Neural progenitor cell (in vitro differentiated cells): ENCODE results near the gene COL23A1. TPM values are rescaled to one million over a fixed set of nuclear protein-coding genes. Genes with fewer than 3 reads are reported as not detected.

Source experiments
- DNase-seq: peaks from one replicate; pipeline ENCODE4 v3.0.0-alpha.2; 2016; ENCODE audit warnings: low spot score
- H2AFZ ChIP-seq: fragments of 200-600 bp; sonication (generic); replicated peaks from 2 replicates; pipeline ENCODE4 v1.6.1; 2016; ENCODE audit warnings: antibody characterized with exemption
- H3F3A ChIP-seq: fragments of 200-600 bp; sonication (generic); 2 replicates; pipeline ENCODE4 v1.6.1; 2016; ENCODE audit warnings: antibody characterized with exemption, low read depth
- H3K27ac ChIP-seq: fragments of 200-600 bp; sonication (generic); 2 replicates; pipeline ENCODE4 v1.5.1; 2016; ENCODE audit warnings: mild to moderate bottlenecking
- H3K27me3 ChIP-seq: fragments of 200-600 bp; sonication (generic); 2 replicates; pipeline ENCODE4 v1.6.1; 2016; ENCODE audit warnings: mild to moderate bottlenecking, moderate library complexity
- H3K36me3 ChIP-seq: fragments of 200-600 bp; sonication (generic); 2 replicates; pipeline ENCODE4 v1.5.1; 2016
- H3K4me1 ChIP-seq: fragments of 200-600 bp; sonication (generic); 2 replicates; pipeline ENCODE4 v1.6.1; 2016; ENCODE audit warnings: mixed run types
- H3K4me2 ChIP-seq: fragments of 200-600 bp; sonication (generic); 2 replicates; pipeline ENCODE4 v1.6.1; 2016
- H3K4me3 ChIP-seq: fragments of 200-600 bp; sonication (generic); 2 replicates; pipeline ENCODE4 v1.5.1; 2016
- H3K79me2 ChIP-seq: fragments of 200-600 bp; sonication (generic); 2 replicates; pipeline ENCODE4 v1.6.1; 2016; ENCODE audit warnings: low read depth
- H3K9ac ChIP-seq: fragments of 200-600 bp; sonication (generic); 2 replicates; pipeline ENCODE4 v1.6.1; 2016
- H3K9me3 ChIP-seq: fragments of 200-600 bp; sonication (generic); 2 replicates; pipeline ENCODE4 v1.5.1; 2016; ENCODE audit warnings: low read depth
- H4K20me1 ChIP-seq: fragments of 200-600 bp; sonication (generic); 2 replicates; pipeline ENCODE4 v1.6.1; 2016; ENCODE audit warnings: low read depth
- H3K27ac Mint-ChIP-seq: 3 replicates; pipeline ENCODE4 v1.8.0; 2021; ENCODE audit warnings: mixed read lengths
- H3K27me3 Mint-ChIP-seq: 2 replicates; pipeline ENCODE4 v1.8.0; 2022; ENCODE audit warnings: low read depth, mild to moderate bottlenecking, inconsistent platforms, moderate library complexity, mixed read lengths; ENCODE audit not compliant: insufficient read depth
- H3K36me3 Mint-ChIP-seq: 3 replicates; pipeline ENCODE4 v1.8.0; 2021; ENCODE audit warnings: mixed read lengths
- H3K4me1 Mint-ChIP-seq: 3 replicates; pipeline ENCODE4 v1.8.0; 2021; ENCODE audit warnings: mixed read lengths
- H3K4me3 Mint-ChIP-seq: 3 replicates; pipeline ENCODE4 v1.8.0; 2021; ENCODE audit warnings: mild to moderate bottlenecking, moderate library complexity, mixed read lengths
- H3K9me3 Mint-ChIP-seq: 3 replicates; pipeline ENCODE4 v1.8.0; 2020; ENCODE audit warnings: mixed read lengths
- CTCF ChIP-seq: fragments of 200-600 bp; sonication (generic); IDR thresholded peaks from 2 replicates; pipeline ENCODE4 v1.5.1; 2017; ENCODE audit warnings: antibody characterized with exemption, mild to moderate bottlenecking
- EZH2 ChIP-seq: fragments of 200-600 bp; sonication (generic); IDR thresholded peaks from 2 replicates; pipeline ENCODE4 v1.6.1; 2017; ENCODE audit warnings: antibody characterized with exemption, mild to moderate bottlenecking, moderate library complexity
- EZH2phosphoT487 ChIP-seq: fragments of 200-600 bp; sonication (generic); IDR thresholded peaks from 2 replicates; pipeline ENCODE4 v1.6.1; 2017; ENCODE audit warnings: antibody characterized with exemption
- total RNA-seq: library from RNA; depleted of rRNA; stranded (reverse); fragments of >200 nt; gene quantifications from 2 replicates; pipeline ENCODE4 v1.2.3, GENCODE V29; 2015; ENCODE audit warnings: low replicate concordance

COL23A1 gene
- total RNA-seq, 1 donor from 2014 or later = not detected

- no peak overlapping the region for H3K4me3 ChIP-seq
- TF ChIP-seq CTCF (no peak), EZH2phosphoT487 (no peak), EZH2 (no peak)
- no peaks in the 10 kb centered on the region for H3K79me2 ChIP-seq
- H3F3A ChIP-seq = no peaks in the 10 kb centered on the region
- H3K4me1 Mint-ChIP-seq = peaks cover 3% of the 10 kb centered on the region
- no peak overlapping the region for H3K4me2 ChIP-seq
- no peak overlapping the region for H3K9ac ChIP-seq
- H3K4me3 Mint-ChIP-seq = no peak overlapping the region
- H3K36me3 Mint-ChIP-seq = no peaks in the 10 kb centered on the region
- no peaks in the 10 kb centered on the region for H3K4me1 ChIP-seq
- no peaks in the 10 kb centered on the region for H4K20me1 ChIP-seq
- H2AFZ ChIP-seq = no peak overlapping the region
- H3K27ac ChIP-seq = no peak overlapping the region
- no peaks in the 10 kb centered on the region for H3K9me3 ChIP-seq
- peaks cover 12% of the 10 kb centered on the region for H3K27me3 Mint-ChIP-seq
- no peaks in the 10 kb centered on the region for H3K36me3 ChIP-seq
- no peaks in the 10 kb centered on the region for H3K27me3 ChIP-seq
- peak overlapping the region; percentile 64 for H3K27ac Mint-ChIP-seq
- no peaks in the 10 kb centered on the region for H3K9me3 Mint-ChIP-seq
- no peak for DNase-seq
These were observed 328.3 kb downstream of the COL23A1 start for GRCh38 chr5:178261666-178262600.

GRCh38 chr5:178259623-178260536 is 330.3 kb downstream of the COL23A1 start:
- Mint-ChIP-seq H3K36me3 (no peaks in the 10 kb centered on the region), H3K9me3 (no peaks in the 10 kb centered on the region), H3K4me1 (peaks cover 9% of the 10 kb centered on the region), H3K27ac (no peak overlapping the region), H3K27me3 (peaks cover 9% of the 10 kb centered on the region), H3K4me3 (no peak overlapping the region)
- Histone ChIP-seq H3K36me3 (no peaks in the 10 kb centered on the region), H3K4me2 (no peak overlapping the region), H3K4me1 (peaks cover 10% of the 10 kb centered on the region), H3K79me2 (no peaks in the 10 kb centered on the region), H3K27me3 (no peaks in the 10 kb centered on the region), H3K9me3 (no peaks in the 10 kb centered on the region), H4K20me1 (no peaks in the 10 kb centered on the region), H2AFZ (no peak overlapping the region), H3K9ac (no peak overlapping the region), H3K4me3 (no peak overlapping the region), H3K27ac (no peak overlapping the region), H3F3A (no peaks in the 10 kb centered on the region)
- DNase-seq = no peak
- TF ChIP-seq EZH2phosphoT487 = no peak
- TF ChIP-seq EZH2 = no peak
- no peak for TF ChIP-seq CTCF

GRCh38 chr5:178257650-178258049 is 332.5 kb downstream of the COL23A1 start:
- no peak for DNase-seq
- H3K4me2 ChIP-seq = no peak overlapping the region
- H3K4me1 ChIP-seq = peaks cover 10% of the 10 kb centered on the region
- no peak overlapping the region for H3K27ac ChIP-seq
- H3K27me3 Mint-ChIP-seq = peaks cover 9% of the 10 kb centered on the region
- no peaks in the 10 kb centered on the region for H3K36me3 Mint-ChIP-seq
- H3K4me3 Mint-ChIP-seq = no peak overlapping the region
- no peaks in the 10 kb centered on the region for H3K9me3 ChIP-seq
- no peak overlapping the region for H3K4me3 ChIP-seq
- no peaks in the 10 kb centered on the region for H3K27me3 ChIP-seq
- no peaks in the 10 kb centered on the region for H3K36me3 ChIP-seq
- no peaks in the 10 kb centered on the region for H3F3A ChIP-seq
- H3K27ac Mint-ChIP-seq = no peak overlapping the region
- H3K79me2 ChIP-seq = no peaks in the 10 kb centered on the region
- H3K4me1 Mint-ChIP-seq = peaks cover 11% of the 10 kb centered on the region
- TF ChIP-seq EZH2 (no peak), CTCF (no peak), EZH2phosphoT487 (no peak)
- no peaks in the 10 kb centered on the region for H3K9me3 Mint-ChIP-seq
- no peak overlapping the region for H3K9ac ChIP-seq
- no peaks in the 10 kb centered on the region for H4K20me1 ChIP-seq
- H2AFZ ChIP-seq = no peak overlapping the region
